ENCODE results near the gene RTCA.

- TF ChIP-seq CTCF (IDR thresholded peaks at IDR 0.05; ENCODE audit: borderline replicate concordance, extremely low read depth, low read length, poor library complexity, severe bottlenecking) (no peak), EZH2 (IDR thresholded peaks at IDR 0.05; ENCODE audit: borderline replicate concordance, low read depth, low read length, severe bottlenecking) (no peak)
Observed at GRCh38 chr1:100298512-100298911, 32.5 kb downstream of the RTCA start.
